GM23248 (cell line): Measurements from ENCODE around the gene ZNF579.

Experiments
- EZH2 ChIP-seq: fragments of 200-600 bp; sonication (generic); IDR thresholded peaks from 2 replicates; pipeline ENCODE4 v1.6.1; 2018; ENCODE audit warnings: antibody characterized with exemption, mild to moderate bottlenecking; ENCODE audit not compliant: insufficient read depth, poor library complexity, severe bottlenecking
- EZH2phosphoT487 ChIP-seq: fragments of 200-600 bp; sonication (generic); IDR thresholded peaks from 2 replicates; pipeline ENCODE4 v1.6.1; 2018; ENCODE audit warnings: antibody characterized with exemption, moderate library complexity, mild to moderate bottlenecking, low read depth; ENCODE audit not compliant: insufficient read depth

DNA sequence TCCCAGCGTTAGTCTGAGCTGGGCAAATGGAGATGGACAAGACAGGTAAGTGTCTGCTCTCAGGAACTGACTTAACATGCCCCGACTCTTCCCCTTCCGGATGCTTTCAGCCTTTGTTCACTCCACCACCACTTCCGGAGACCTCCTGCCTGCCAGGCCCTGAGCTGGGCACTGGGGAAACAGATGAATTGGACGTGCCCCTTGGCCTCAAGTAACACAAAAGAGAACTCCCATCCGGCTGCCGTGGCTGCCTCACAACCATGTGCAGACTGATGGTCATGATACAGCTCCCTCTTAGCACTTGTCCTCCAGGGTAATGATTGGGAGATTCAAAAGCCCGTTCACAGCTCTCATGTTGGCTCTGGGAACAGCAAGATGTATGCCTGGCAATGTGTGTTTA lies 36.8 kb upstream of the ZNF579 start:
- TF ChIP-seq EZH2 (no peak), EZH2phosphoT487 (no peak)
